ENCODE measurements around the gene BANK1.

Gene BANK1

DNA sequence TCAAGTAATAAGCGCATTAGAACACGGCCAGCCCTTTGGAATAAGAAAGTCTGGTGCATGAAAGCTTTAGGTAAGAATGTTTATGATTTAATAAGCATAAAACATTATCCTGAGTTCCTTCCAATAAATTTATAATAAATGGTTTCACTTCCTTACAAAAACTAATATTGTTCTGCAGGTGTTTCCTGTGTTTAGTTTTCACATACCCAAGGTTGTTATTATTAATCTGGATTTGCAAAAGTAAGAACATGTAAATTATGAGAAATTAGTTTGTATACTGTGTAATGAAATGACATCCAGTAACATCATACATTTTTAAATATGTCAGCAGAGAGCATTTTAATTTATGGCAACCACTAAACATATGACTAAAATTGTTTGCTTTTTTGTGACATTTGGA lies 72.1 kb downstream of the BANK1 start:
- H3K27ac Mint-ChIP-seq: no peak overlapping the region
- peaks cover 5% of the 10 kb centered on the region for H3K9me3 Mint-ChIP-seq
- no peaks in the 10 kb centered on the region for H3K27me3 Mint-ChIP-seq (ENCODE audit: low read depth)
- no peak overlapping the region for H3K4me3 Mint-ChIP-seq
- no peaks in the 10 kb centered on the region for H3K36me3 Mint-ChIP-seq (ENCODE audit: low read depth)
- H3K4me1 Mint-ChIP-seq: no peaks in the 10 kb centered on the region
- no peak for TF ChIP-seq CTCF (IDR thresholded peaks at IDR 0.05; ENCODE audit: unreplicated experiment in 3 of 3)

GRCh38 chr4:101864660-101865059 lies 74.1 kb downstream of the BANK1 start:
- Mint-ChIP-seq H3K4me1 (no peaks in the 10 kb centered on the region), H3K4me3 (no peak overlapping the region), H3K27me3 (ENCODE audit: low read depth) (no peaks in the 10 kb centered on the region), H3K36me3 (ENCODE audit: low read depth) (no peaks in the 10 kb centered on the region), H3K9me3 (peaks cover 5% of the 10 kb centered on the region), H3K27ac (no peak overlapping the region)
- no peak for TF ChIP-seq CTCF (IDR thresholded peaks at IDR 0.05; ENCODE audit: unreplicated experiment in 3 of 3)

DNA sequence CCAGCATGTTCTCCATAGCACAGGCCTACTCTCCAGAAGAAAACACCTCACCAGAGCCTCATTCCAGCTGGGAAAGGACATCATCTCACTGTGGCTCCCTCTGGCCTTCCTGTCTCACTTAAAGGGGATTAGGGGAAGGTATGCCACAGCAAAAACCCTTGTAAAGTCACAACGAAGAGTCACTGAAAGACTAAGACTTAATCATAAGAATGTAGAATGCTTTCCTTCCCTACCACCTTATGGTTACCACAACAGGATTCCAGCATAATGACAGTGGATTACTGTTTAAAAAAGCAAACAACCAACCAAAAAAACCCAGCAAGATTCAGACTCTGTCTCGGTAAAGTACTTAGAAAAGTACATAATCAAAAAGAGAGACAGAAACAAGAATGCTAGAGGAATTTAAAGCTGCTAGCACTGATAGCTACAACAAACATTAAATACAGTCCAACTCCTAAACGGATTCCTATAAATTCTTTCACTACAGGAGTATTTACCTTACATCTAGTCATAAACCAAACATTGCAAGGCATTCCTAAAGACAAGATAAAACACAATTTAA lies 75.1 kb downstream of the BANK1 start:
- H3K36me3 Mint-ChIP-seq (ENCODE audit: low read depth): no peaks in the 10 kb centered on the region
- H3K9me3 Mint-ChIP-seq: peaks cover 5% of the 10 kb centered on the region
- no peak overlapping the region for H3K27ac Mint-ChIP-seq
- H3K4me3 Mint-ChIP-seq: no peak overlapping the region
- H3K27me3 Mint-ChIP-seq (ENCODE audit: low read depth): no peaks in the 10 kb centered on the region
- no peaks in the 10 kb centered on the region for H3K4me1 Mint-ChIP-seq
- no peak for TF ChIP-seq CTCF (IDR thresholded peaks at IDR 0.05; ENCODE audit: unreplicated experiment in 3 of 3)

- Mint-ChIP-seq H3K4me3 (no peak overlapping the region), H3K36me3 (ENCODE audit: low read depth) (no peaks in the 10 kb centered on the region), H3K27ac (no peak overlapping the region), H3K4me1 (no peaks in the 10 kb centered on the region), H3K27me3 (ENCODE audit: low read depth) (no peaks in the 10 kb centered on the region), H3K9me3 (no peaks in the 10 kb centered on the region)
- TF ChIP-seq CTCF (IDR thresholded peaks at IDR 0.05; ENCODE audit: unreplicated experiment in 3 of 3): no peak
Observed at GRCh38 chr4:101870874-101871273, 80.3 kb downstream of the BANK1 start.

DNA sequence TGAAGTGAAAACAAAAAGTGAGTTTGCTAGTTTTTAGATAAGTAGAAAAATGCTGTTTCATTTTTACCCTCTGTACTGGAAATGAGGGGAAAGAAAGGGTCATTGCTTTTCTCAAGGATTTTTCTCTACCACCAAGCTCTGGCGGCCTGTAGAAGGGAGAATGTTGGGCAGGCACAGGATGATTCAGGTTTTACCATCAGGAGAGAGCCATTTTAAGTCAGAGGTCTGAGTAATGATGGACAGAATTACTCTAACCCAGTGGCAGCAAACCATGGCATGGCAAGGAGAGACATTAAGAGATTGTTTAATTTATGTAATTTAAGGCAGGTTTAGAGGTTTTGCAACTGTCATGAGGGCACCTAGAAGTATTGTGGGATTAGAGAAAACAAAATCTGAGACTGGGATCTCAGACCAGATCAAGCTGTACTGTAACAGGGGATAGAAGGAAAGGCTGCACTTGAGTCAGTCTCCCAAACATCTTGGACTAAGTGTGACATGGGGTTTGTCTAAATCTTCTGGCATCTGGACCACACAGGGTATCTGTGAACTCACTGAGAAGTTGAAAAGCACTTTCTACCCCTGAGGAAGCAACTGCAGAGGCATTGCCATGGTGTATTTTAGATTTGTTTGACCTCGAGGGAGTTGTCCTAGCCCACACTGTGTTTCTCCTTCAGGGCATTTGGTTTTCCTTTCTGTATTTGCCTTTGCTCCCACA lies 81.6 kb downstream of the BANK1 start:
- H3K27me3 Mint-ChIP-seq (ENCODE audit: low read depth): no peaks in the 10 kb centered on the region
- no peaks in the 10 kb centered on the region for H3K36me3 Mint-ChIP-seq (ENCODE audit: low read depth)
- no peak overlapping the region for H3K27ac Mint-ChIP-seq
- TF ChIP-seq CTCF (IDR thresholded peaks at IDR 0.05; ENCODE audit: unreplicated experiment in 3 of 3): no peak
- H3K4me1 Mint-ChIP-seq: no peaks in the 10 kb centered on the region
- no peak overlapping the region for H3K4me3 Mint-ChIP-seq
- peaks cover 4% of the 10 kb centered on the region for H3K9me3 Mint-ChIP-seq

GRCh38 chr4:101885574-101885973 lies 95.0 kb downstream of the BANK1 start:
- no peaks in the 10 kb centered on the region for H3K36me3 Mint-ChIP-seq (ENCODE audit: low read depth)
- peaks cover 12% of the 10 kb centered on the region for H3K4me1 Mint-ChIP-seq
- no peak overlapping the region for H3K4me3 Mint-ChIP-seq
- peaks cover 7% of the 10 kb centered on the region for H3K9me3 Mint-ChIP-seq
- TF ChIP-seq CTCF (IDR thresholded peaks at IDR 0.05; ENCODE audit: unreplicated experiment in 3 of 3): no peak
- H3K27me3 Mint-ChIP-seq (ENCODE audit: low read depth): no peaks in the 10 kb centered on the region
- H3K27ac Mint-ChIP-seq: no peak overlapping the region

Data from nephron (organoid).